OCI-LY1 (cell line): ENCODE data around the gene ZBTB20.

Experiments
- CTCF ChIP-seq: fragments of 200-600 bp; sonication (generic), shearing (Covaris generic); IDR thresholded peaks from 2 replicates; pipeline ENCODE4 v1.5.1; 2017; ENCODE audit warnings: mild to moderate bottlenecking, antibody characterized with exemption, low read length, moderate library complexity, mixed read lengths
- EZH2 ChIP-seq: fragments of 200-600 bp; sonication (generic), shearing (Covaris generic); IDR thresholded peaks from 2 replicates; pipeline ENCODE4 v1.8.0; 2017; ENCODE audit warnings: borderline replicate concordance, mixed run types, mild to moderate bottlenecking, antibody characterized with exemption, low read length, moderate library complexity, mixed read lengths

GRCh38 chr3:114499976-114500375, 647.1 kb downstream of the ZBTB20 start:
- TF ChIP-seq CTCF = no peak
- TF ChIP-seq EZH2 = no peak
